CD14-positive monocyte (primary cell): ENCODE data around the gene NKPD1. TPM values are rescaled to one million over a fixed set of nuclear protein-coding genes. Genes with fewer than 3 reads are reported as not detected.

Source experiments
- DNase-seq, 3 donors: peaks; one replicate each; pipeline ENCODE4 v3.0.0-alpha.2; 2011 to 2022
- H2AFZ ChIP-seq: 2 replicates; pipeline ENCODE4 v1.6.0; 2012; ENCODE audit warnings: mild to moderate bottlenecking, low read depth, low read length, inconsistent platforms; ENCODE audit not compliant: insufficient read depth, poor library complexity, severe bottlenecking
- H3K27ac ChIP-seq, 2 donors: 1 replicate in 1 of 2; 2 replicates in 1 of 2; pipeline ENCODE4 v1.5.1; 2012 to 2013; ENCODE audit warnings: low read length in 2 of 2, control low read depth in 1 of 2, inconsistent platforms in 1 of 2, low read depth in 1 of 2, mild to moderate bottlenecking in 1 of 2
- H3K27me3 ChIP-seq, 2 donors: one replicate each; pipeline versions ENCODE4 v1.6.0 to v1.6.1; 2011 to 2013; ENCODE audit warnings: low read length in 2 of 2; ENCODE audit not compliant: control insufficient read depth in 2 of 2, insufficient read depth in 2 of 2
- H3K36me3 ChIP-seq, 2 donors: replicated peaks in 1 of 2; 1 replicate in 1 of 2; 2 replicates in 1 of 2; pipeline versions ENCODE4 v1.5.1 to v1.6.1; 2012 to 2013; ENCODE audit warnings: low read length in 2 of 2, control low read depth in 1 of 2, inconsistent platforms in 1 of 2, mild to moderate bottlenecking in 1 of 2; ENCODE audit not compliant: insufficient read depth in 2 of 2, control insufficient read depth in 1 of 2
- H3K4me1 ChIP-seq, 2 donors: 1 replicate in 1 of 2; 2 replicates in 1 of 2; pipeline versions ENCODE4 v1.5.1 to v1.6.1; 2012 to 2013; ENCODE audit warnings: low read length in 2 of 2, control low read depth in 1 of 2, inconsistent platforms in 1 of 2, mild to moderate bottlenecking in 1 of 2, moderate library complexity in 1 of 2; ENCODE audit not compliant: insufficient read depth in 2 of 2, control insufficient read depth in 1 of 2
- H3K4me2 ChIP-seq: replicated peaks from 2 replicates; pipeline ENCODE3; 2012; ENCODE audit warnings: low read length, moderate library complexity, mild to moderate bottlenecking; ENCODE audit not compliant: poor library complexity, severe bottlenecking; ENCODE audit errors: extremely low read depth
- H3K4me3 ChIP-seq, 3 experiments: fragments of 200-600 bp in 1 of 3; sonication (generic) in 1 of 3; replicated peaks in 1 of 3; 1 replicate in 2 of 3; 2 replicates in 1 of 3; pipeline ENCODE4 v1.5.1; 2011 to 2013; ENCODE audit warnings: low read length in 3 of 3, mild to moderate bottlenecking in 3 of 3, control low read depth in 2 of 3, low read depth in 2 of 3, inconsistent platforms in 1 of 3, moderate library complexity in 1 of 3
- H3K79me2 ChIP-seq: 2 replicates; pipeline ENCODE4 v1.6.0; 2012; ENCODE audit warnings: mild to moderate bottlenecking, control low read depth, inconsistent platforms, low read length, moderate library complexity; ENCODE audit not compliant: insufficient read depth
- H3K9ac ChIP-seq: 2 replicates; pipeline ENCODE4 v1.6.0; 2017; ENCODE audit warnings: low read length, mild to moderate bottlenecking; ENCODE audit not compliant: insufficient read depth, poor library complexity, severe bottlenecking
- H3K9me3 ChIP-seq, 2 donors: replicated peaks in 1 of 2; 1 replicate in 1 of 2; 2 replicates in 1 of 2; pipeline versions ENCODE4 v1.5.1 to v1.6.1; 2012 to 2013; ENCODE audit warnings: low read length in 2 of 2, control low read depth in 1 of 2; ENCODE audit not compliant: control insufficient read depth in 1 of 2, insufficient read depth in 1 of 2
- H4K20me1 ChIP-seq: 2 replicates; pipeline ENCODE4 v1.6.0; 2012; ENCODE audit warnings: mild to moderate bottlenecking, low read length, control low read depth, moderate library complexity; ENCODE audit not compliant: insufficient read depth
- H3K27ac Mint-ChIP-seq, 7 donors: one replicate each; pipeline ENCODE4 v1.8.0; 2020; ENCODE audit warnings: mild to moderate bottlenecking in 7 of 7, mixed read lengths in 7 of 7, moderate library complexity in 6 of 7, inconsistent platforms in 2 of 7
- H3K27me3 Mint-ChIP-seq, 3 donors: one replicate each; pipeline ENCODE4 v1.8.0; 2021 to 2022; ENCODE audit warnings: low read depth in 3 of 3, mild to moderate bottlenecking in 3 of 3, mixed read lengths in 3 of 3, moderate library complexity in 3 of 3, inconsistent platforms in 1 of 3
- H3K36me3 Mint-ChIP-seq, 2 donors: one replicate each; pipeline ENCODE4 v1.8.0; 2020; ENCODE audit warnings: mixed read lengths in 2 of 2, inconsistent platforms in 1 of 2, mild to moderate bottlenecking in 1 of 2
- H3K4me1 Mint-ChIP-seq: one replicate; pipeline ENCODE4 v1.8.0; 2020; ENCODE audit warnings: mild to moderate bottlenecking, mixed read lengths
- H3K4me3 Mint-ChIP-seq, 2 donors: one replicate each; pipeline ENCODE4 v1.8.0; 2020; ENCODE audit warnings: mild to moderate bottlenecking in 2 of 2, mixed read lengths in 2 of 2, moderate library complexity in 1 of 2
- H3K9me3 Mint-ChIP-seq, 7 donors: one replicate each; pipeline ENCODE4 v1.8.0; 2020 to 2022; ENCODE audit warnings: mixed read lengths in 7 of 7, mild to moderate bottlenecking in 6 of 7, moderate library complexity in 6 of 7, inconsistent platforms in 2 of 7
- CTCF ChIP-seq: fragments of 200-600 bp; IDR thresholded peaks from one replicate; pipeline ENCODE4 v1.8.0; 2022; ENCODE audit warnings: antibody characterized with exemption, mild to moderate bottlenecking
- WGBS: methylation state at CpG from one replicate; pipeline ENCODE4 v1.1.5; 2013; ENCODE audit warnings: missing lambda C conversion rate; ENCODE audit not compliant: insufficient coverage; 5-methylcytosine and 5-hydroxymethylcytosine counted together
- intact Hi-C, 2 donors: fragments of 100-400 bp; cut with micrococcal nuclease; formaldehyde crosslinking; loops; one replicate each; pipeline versions ENCODE4 v1.15.0 to v1.15.1; 2023
- polyA plus RNA-seq, 3 donors: library from polyadenylated mRNA; depleted of rRNA in 1 of 3; unstranded in 2 of 3; stranded (reverse) in 1 of 3; fragments of 300-500 nt in 2 of 3; fragments of >200 nt in 1 of 3; fragmentation: Illumina TruSeq in 2 of 3; gene quantifications; 1 replicate in 2 of 3; 2 replicates in 1 of 3; pipeline ENCODE4 v1.2.3, GENCODE V29; 2012 to 2021

NKPD1 gene
- polyA plus RNA-seq, 3 donors, result 0.11 TPM; not detected in 2

- H3K36me3 ChIP-seq, result peaks cover 19 to 21% of the 10 kb centered on the region in 2 donors
- Mint-ChIP-seq H3K36me3 (peaks cover 6 to 7% of the 10 kb centered on the region in 2 donors), H3K27ac (no peak overlapping the region), H3K27me3 (peaks cover 17 to 27% (median 22%) of the 10 kb centered on the region in 3 donors), H3K4me1 (peaks cover 10% of the 10 kb centered on the region), H3K4me3 (no peak overlapping the region), H3K9me3 (peaks cover 0 to 9% (median 5%) of the 10 kb centered on the region in 7 donors)
- no peaks in the 10 kb centered on the region for H3K79me2 ChIP-seq
- 92% methylated on average over 13 of the region's 18 CpGs for WGBS
- no peak overlapping the region for H3K27ac ChIP-seq
- H3K4me2 ChIP-seq, result no peak overlapping the region
- peaks cover 9 to 14% of the 10 kb centered on the region in 2 donors for H3K4me1 ChIP-seq
- H3K9me3 ChIP-seq, result peaks cover 0 to 16% of the 10 kb centered on the region in 2 donors
- intact Hi-C loops, result loop anchor here in 1 of 2 donors (10.0 kb wide), 1 partner anchor 197 kb away; the partner anchor contains the start of gene KLC3
- no peaks in the 10 kb centered on the region for H4K20me1 ChIP-seq
- no peak for TF ChIP-seq CTCF
- no peak for DNase-seq
- H2AFZ ChIP-seq, result no peak overlapping the region
- H3K27me3 ChIP-seq, result peaks cover 8 to 22% of the 10 kb centered on the region in 2 donors
- no peak overlapping the region for H3K9ac ChIP-seq
- H3K4me3 ChIP-seq, result no peak overlapping the region
Observed at GRCh38 chr19:45147835-45148676, 12.7 kb downstream of the NKPD1 start.

GRCh38 chr19:45146741-45147205 is 14.0 kb downstream of the NKPD1 start:
- no peak for TF ChIP-seq CTCF
- H3K9ac ChIP-seq, result no peak overlapping the region
- H2AFZ ChIP-seq, result no peak overlapping the region
- no peak overlapping the region for H3K27ac Mint-ChIP-seq
- H3K36me3 Mint-ChIP-seq, result peaks cover 12 to 16% of the 10 kb centered on the region in 2 donors
- H4K20me1 ChIP-seq, result no peaks in the 10 kb centered on the region
- H3K27me3 ChIP-seq, result peaks cover 2 to 11% of the 10 kb centered on the region in 2 donors
- 97% methylated on average over 10 of the region's 18 CpGs for WGBS
- no peak overlapping the region for H3K4me3 ChIP-seq
- intact Hi-C loops, result loop anchor here in 1 of 2 donors (10.0 kb wide), 1 partner anchor 198 kb away; the partner anchor contains the start of gene KLC3
- H3K9me3 Mint-ChIP-seq, result peaks cover 0 to 2% (median 0%) of the 10 kb centered on the region in 7 donors
- H3K9me3 ChIP-seq, result peaks cover 0 to 4% of the 10 kb centered on the region in 2 donors
- H3K79me2 ChIP-seq, result no peaks in the 10 kb centered on the region
- peaks cover 29 to 31% of the 10 kb centered on the region in 2 donors for H3K36me3 ChIP-seq
- H3K27me3 Mint-ChIP-seq, result peaks cover 8 to 15% (median 13%) of the 10 kb centered on the region in 3 donors
- no peak overlapping the region for H3K27ac ChIP-seq
- H3K4me1 ChIP-seq, result peaks cover 2% of the 10 kb centered on the region in 2 donors
- no peak overlapping the region for H3K4me2 ChIP-seq
- peaks cover 2% of the 10 kb centered on the region for H3K4me1 Mint-ChIP-seq
- DNase-seq, result no peak
- H3K4me3 Mint-ChIP-seq, result no peak overlapping the region
